ENCODE results near the gene DUT.

GRCh38 chr15:48336940-48337339 is 5.7 kb downstream of the DUT start:
- TF ChIP-seq POLR2AphosphoS5 (IDR thresholded peaks at IDR 0.05; ENCODE audit: low read depth, low read length) (no peak), TAF1 (IDR thresholded peaks at IDR 0.05; ENCODE audit: borderline replicate concordance, insufficient read depth, low read length) (no peak), REST (IDR thresholded peaks at IDR 0.05; ENCODE audit: insufficient read depth in 1 of 2, low read depth in 2 of 2, low read length in 2 of 2) (no peak)
